ENCODE results near the gene PLCL2. TPM values are rescaled to one million over a fixed set of nuclear protein-coding genes. Genes with fewer than 3 reads are reported as not detected.

PLCL2 gene
- total RNA-seq, 1 experiment from 2014 or later: 0.51 TPM

GRCh38 chr3:16871915-16872842, 12.6 kb upstream of the PLCL2 start:
- POLR2A ChIA-PET: interaction anchor here (0.5 to 1.7 kb wide), 2 partner anchors 14 to 155 kb away, joined by 3 to 6 read pairs; no protein-coding TSS in a partner anchor
- H3K27me3 Mint-ChIP-seq (ENCODE audit: insufficient read depth, unreplicated experiment): peaks cover 31% of the 10 kb centered on the region
- no peaks in the 10 kb centered on the region for H3K9me3 Mint-ChIP-seq (ENCODE audit: unreplicated experiment)
- peaks cover 5% of the 10 kb centered on the region for H3K4me1 Mint-ChIP-seq (ENCODE audit: insufficient read depth, unreplicated experiment)
- no peaks in the 10 kb centered on the region for H3K36me3 Mint-ChIP-seq (ENCODE audit: insufficient read depth, unreplicated experiment)
- intact Hi-C loops (cut with micrococcal nuclease): no loop called here
- peak; percentile 36 for DNase-seq (ENCODE audit: unreplicated experiment)
- CTCF ChIA-PET: interaction anchor here (0.6 to 1.2 kb wide), 2 partner anchors 12 to 62 kb away, joined by 3 to 4 read pairs; partner anchors contain the start of gene PLCL2
- no peak for TF ChIP-seq CTCF (IDR thresholded peaks at IDR 0.05; ENCODE audit: unreplicated experiment)
- BruUV-seq (replicated peaks): no TSS peak
- no peak overlapping the region for H3K4me3 Mint-ChIP-seq (ENCODE audit: unreplicated experiment)
- H3K27ac Mint-ChIP-seq (ENCODE audit: low read depth, unreplicated experiment): no peak overlapping the region

- no peak for DNase-seq (ENCODE audit: unreplicated experiment)
- peaks cover 5% of the 10 kb centered on the region for H3K4me1 Mint-ChIP-seq (ENCODE audit: insufficient read depth, unreplicated experiment)
- intact Hi-C loops (cut with micrococcal nuclease): no loop called here
- no peak overlapping the region for H3K4me3 Mint-ChIP-seq (ENCODE audit: unreplicated experiment)
- no peaks in the 10 kb centered on the region for H3K9me3 Mint-ChIP-seq (ENCODE audit: unreplicated experiment)
- POLR2A ChIA-PET: no interaction called here
- no peak overlapping the region for H3K27ac Mint-ChIP-seq (ENCODE audit: low read depth, unreplicated experiment)
- peaks cover 30% of the 10 kb centered on the region for H3K27me3 Mint-ChIP-seq (ENCODE audit: insufficient read depth, unreplicated experiment)
- no peak for TF ChIP-seq CTCF (IDR thresholded peaks at IDR 0.05; ENCODE audit: unreplicated experiment)
- H3K36me3 Mint-ChIP-seq (ENCODE audit: insufficient read depth, unreplicated experiment): no peaks in the 10 kb centered on the region
- BruUV-seq (replicated peaks): no TSS peak
- CTCF ChIA-PET: no interaction called here
These were observed 10.9 kb upstream of the PLCL2 start for GRCh38 chr3:16873872-16874271.

GRCh38 chr3:16875876-16876550, 8.7 kb upstream of the PLCL2 start:
- ChIA-PET POLR2A (no interaction called here), CTCF (interaction anchor here (0.6 to 0.9 kb wide), 2 partner anchors 9 to 1015 kb away, joined by 3 to 4 read pairs; no protein-coding TSS in a partner anchor)
- Mint-ChIP-seq H3K9me3 (ENCODE audit: unreplicated experiment) (no peaks in the 10 kb centered on the region), H3K4me1 (ENCODE audit: insufficient read depth, unreplicated experiment) (peaks cover 5% of the 10 kb centered on the region), H3K36me3 (ENCODE audit: insufficient read depth, unreplicated experiment) (no peaks in the 10 kb centered on the region), H3K4me3 (ENCODE audit: unreplicated experiment) (no peak overlapping the region), H3K27me3 (ENCODE audit: insufficient read depth, unreplicated experiment) (peaks cover 43% of the 10 kb centered on the region), H3K27ac (ENCODE audit: low read depth, unreplicated experiment) (no peak overlapping the region)
- DNase-seq (ENCODE audit: unreplicated experiment): no peak
- TF ChIP-seq CTCF (IDR thresholded peaks at IDR 0.05; ENCODE audit: unreplicated experiment): no peak
- no TSS peak for BruUV-seq (replicated peaks)
- intact Hi-C loops (cut with micrococcal nuclease): no loop called here

GRCh38 chr3:16877505-16877904, 7.2 kb upstream of the PLCL2 start:
- no peak for TF ChIP-seq CTCF (IDR thresholded peaks at IDR 0.05; ENCODE audit: unreplicated experiment)
- no peaks in the 10 kb centered on the region for H3K36me3 Mint-ChIP-seq (ENCODE audit: insufficient read depth, unreplicated experiment)
- no peaks in the 10 kb centered on the region for H3K9me3 Mint-ChIP-seq (ENCODE audit: unreplicated experiment)
- peaks cover 2% of the 10 kb centered on the region for H3K4me1 Mint-ChIP-seq (ENCODE audit: insufficient read depth, unreplicated experiment)
- POLR2A ChIA-PET: no interaction called here
- no peak overlapping the region for H3K4me3 Mint-ChIP-seq (ENCODE audit: unreplicated experiment)
- H3K27ac Mint-ChIP-seq (ENCODE audit: low read depth, unreplicated experiment): no peak overlapping the region
- CTCF ChIA-PET: no interaction called here
- DNase-seq (ENCODE audit: unreplicated experiment): no peak
- intact Hi-C loops (cut with micrococcal nuclease): no loop called here
- no TSS peak for BruUV-seq (replicated peaks)
- H3K27me3 Mint-ChIP-seq (ENCODE audit: insufficient read depth, unreplicated experiment): peaks cover 30% of the 10 kb centered on the region

Data from MCF 10A (cell line).